HG03442 (cell line): Measurements from ENCODE around the gene MRPL40.
A peak's percentile ranks its signal among the peaks of the same experiment; 100 is the strongest.

Experiments
- ATAC-seq: cut with Tn5 transposase; IDR thresholded peaks from one replicate; pipeline ENCODE4 v1.9.1; 2021; ENCODE audit warnings: mild to moderate bottlenecking, moderate library complexity; ENCODE audit not compliant: unreplicated experiment

MRPL40 gene

DNA sequence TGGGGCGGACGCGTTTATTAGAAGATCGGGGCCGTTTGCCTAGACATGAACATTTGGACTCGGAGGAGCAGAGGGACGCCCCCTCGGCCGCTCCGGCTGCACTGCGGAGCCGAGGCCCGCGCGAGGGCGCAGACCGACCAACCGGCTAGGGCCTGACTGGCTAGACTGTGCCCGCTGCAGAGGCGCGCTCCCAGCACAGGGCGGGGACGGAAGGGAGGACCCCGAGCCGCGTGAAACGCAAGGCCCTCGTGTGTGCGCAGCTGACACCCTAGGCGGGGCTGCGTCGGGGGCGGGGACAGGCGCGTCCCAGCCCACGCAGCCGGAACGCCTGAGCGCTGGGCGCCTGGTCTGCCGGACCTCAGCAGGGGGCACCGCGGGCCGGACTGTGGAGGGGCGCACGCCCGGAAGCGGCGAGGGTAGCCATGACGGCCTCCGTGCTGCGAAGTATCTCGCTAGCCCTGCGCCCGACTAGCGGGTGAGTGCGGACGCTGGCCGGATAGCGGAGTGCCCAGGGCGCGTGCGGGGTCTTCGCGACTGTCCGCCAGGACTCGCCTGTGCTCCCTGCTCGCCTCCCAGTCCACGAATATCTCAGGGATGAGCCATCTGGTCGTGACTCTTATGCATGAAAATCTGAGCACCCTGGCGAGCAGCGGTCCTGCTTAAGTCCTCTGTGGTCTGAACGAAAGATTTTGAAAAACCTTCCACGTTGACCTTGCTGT, at the start of gene MRPL40:
TSS of gene MRPL40 (plus strand) at position 413 of the 719 bp plus-strand sequence. CDS start at position 423, 10 bp downstream.
- peak; percentile 70 for ATAC-seq

DNA sequence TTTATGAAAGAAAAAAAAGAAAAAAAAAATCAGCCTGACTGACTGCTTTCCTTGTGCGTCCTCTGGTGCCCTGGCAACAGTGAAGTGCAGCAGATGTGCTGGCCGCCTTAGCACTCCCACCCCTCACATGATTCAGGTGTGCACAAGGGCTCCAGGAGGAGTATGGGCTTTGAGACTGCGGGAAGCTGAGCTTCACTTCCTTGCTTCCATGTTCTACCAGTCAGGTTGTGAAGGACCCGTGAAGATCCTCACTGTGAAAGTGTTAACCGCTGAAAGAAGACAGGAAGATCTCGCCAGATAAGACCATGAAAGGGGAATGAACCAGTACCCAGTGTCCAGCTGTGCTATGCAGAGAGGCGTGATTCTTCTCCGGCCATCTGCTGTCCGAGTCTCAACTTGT, 49.1 kb upstream of the MRPL40 start:
- ATAC-seq: no peak

DNA sequence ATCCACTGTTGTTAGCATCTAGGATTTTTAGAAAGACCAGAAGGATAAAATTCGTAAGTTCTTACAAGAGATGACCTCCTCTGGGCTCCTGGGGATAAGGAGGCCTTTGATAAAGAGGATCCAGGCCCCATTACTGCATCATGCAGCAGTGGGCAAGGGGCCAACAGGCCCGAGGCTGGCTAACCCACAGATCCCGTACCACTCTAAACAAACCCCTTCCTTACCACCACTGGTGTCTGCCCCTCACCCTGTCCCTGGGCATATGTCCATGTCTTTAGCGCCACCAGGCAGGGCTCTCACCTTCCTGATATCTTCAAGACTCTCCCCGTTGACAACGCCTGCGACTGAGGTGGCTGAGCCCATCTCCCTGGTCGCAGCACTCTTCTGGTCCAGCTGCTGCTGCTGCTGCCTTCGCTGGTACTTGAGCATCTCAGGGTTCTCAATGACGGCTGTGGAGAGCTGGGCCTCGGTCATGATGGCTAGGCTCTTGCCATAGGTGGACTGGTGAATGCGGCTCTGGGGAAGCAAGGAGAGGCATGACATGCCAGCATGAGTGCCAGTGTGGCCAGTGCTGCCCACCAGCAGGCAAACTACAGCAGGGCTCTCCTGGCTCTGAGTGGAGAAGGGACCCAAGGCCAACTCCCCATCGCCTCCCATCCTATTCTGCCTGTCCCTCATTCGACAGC, 47.0 kb upstream of the MRPL40 start:
- ATAC-seq: no peak

DNA sequence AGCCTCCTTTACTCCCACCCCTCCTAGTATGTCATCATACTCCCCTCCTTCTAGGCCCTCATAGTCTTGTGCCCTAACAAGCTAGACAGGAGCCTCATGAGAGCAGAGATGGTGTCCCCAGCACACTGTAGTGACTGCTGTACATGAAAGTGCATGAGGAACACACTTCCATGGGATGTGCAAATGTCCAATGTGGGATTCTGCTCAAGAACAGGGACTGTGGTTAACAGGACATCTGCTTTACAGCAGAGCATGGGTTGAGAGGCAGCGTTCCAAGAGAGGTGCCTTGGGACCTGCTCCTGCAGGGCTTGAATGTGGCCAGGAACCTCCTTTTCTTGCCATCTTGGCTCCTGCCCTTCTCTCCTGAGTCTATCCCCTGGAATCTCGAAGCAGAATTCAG, 46.1 kb upstream of the MRPL40 start:
- no peak for ATAC-seq

DNA sequence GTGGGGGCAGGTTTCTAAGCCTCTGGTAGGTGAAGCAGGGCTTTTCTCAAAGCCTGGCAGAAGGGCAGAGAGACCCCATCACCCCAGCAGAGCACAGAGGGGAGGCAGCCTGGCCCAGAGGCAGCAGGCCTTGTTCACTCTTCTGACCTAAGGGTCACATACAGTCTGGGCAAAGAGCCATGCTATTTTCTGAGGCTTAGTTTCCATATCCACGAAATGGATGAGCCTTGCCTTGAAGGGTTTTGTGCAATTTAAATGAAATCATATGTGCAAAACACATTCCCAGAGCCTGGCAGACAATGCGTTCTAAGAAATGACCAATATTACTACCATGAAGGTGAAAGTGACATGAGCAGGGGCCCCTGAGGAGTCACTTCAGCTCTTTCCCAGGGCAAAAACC, 45.3 kb upstream of the MRPL40 start:
- ATAC-seq: no peak

DNA sequence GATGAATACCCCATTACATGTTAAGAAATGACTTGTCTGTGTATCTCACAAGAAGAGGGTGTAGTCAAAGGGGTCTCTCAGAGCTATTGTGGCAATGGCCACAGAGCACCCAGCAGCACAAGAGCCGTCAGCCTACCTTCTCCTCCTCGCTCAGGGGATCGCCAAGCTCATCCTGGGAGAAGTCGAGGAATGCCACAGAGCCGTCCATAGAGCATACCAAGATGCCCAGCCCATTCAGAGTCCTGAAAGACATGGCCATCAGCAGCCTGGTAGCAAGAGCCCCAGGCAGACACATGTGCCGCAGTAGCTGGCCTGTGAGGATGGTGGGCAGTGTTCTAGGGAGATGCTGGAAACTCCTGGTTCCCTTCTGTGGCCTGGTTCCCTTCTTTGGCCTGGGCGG, 44.8 kb upstream of the MRPL40 start:
- ATAC-seq: no peak

DNA sequence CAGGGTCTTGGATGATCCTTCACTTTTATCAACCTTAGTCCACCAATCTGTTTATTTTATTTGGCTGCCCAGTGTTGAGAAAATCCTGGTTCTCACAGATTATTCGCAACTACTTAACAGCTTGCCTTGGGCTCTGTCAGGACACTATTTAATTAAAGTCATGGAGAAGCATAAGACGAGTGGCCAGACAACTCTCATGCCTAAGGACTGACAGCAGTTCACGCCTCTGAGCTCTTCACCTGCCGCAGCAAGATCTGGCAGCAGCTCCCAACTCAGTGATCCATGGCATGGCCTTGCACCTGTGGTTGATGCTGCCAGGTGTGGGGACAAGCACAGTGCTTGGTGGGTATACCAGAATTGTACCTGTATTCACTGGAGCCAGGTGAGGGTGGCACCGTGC, 38.6 kb upstream of the MRPL40 start:
- no peak for ATAC-seq

DNA sequence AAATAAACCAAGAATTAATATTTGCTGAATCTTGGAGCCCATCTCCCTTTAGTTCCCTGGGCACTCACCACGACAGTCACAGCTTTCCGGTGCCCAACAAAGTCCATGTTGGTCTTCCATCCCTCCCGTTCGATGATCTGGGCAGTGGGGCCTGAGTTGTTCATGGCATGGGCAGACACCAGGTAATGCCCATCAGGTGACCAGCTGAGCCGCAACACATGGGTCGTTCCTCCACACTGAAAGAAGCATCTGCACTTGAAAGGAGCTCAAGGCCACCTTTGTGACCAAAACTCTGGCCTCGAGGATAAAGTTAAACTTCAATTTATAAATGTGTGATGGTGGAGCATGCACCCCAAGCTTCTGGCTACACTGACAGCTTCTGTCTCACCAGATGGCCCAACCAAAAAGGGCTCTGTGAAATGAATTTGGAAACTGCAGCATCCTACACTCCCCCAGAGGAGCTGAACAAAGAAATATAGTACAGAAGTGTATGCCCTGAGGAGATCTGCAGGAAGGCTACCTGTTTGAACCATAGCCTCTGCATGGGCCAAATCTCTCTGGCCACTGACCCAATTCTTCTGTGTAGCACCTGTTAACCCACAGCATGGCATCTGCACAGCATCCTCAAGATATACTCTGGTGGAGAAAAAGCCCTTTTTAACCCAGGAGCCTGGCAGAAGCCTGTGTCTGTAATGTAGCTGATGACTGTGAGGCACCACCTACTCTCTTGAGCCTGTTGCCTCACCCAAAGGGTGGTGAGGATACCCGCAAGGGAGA, 37.9 kb upstream of the MRPL40 start:
- ATAC-seq: no peak

DNA sequence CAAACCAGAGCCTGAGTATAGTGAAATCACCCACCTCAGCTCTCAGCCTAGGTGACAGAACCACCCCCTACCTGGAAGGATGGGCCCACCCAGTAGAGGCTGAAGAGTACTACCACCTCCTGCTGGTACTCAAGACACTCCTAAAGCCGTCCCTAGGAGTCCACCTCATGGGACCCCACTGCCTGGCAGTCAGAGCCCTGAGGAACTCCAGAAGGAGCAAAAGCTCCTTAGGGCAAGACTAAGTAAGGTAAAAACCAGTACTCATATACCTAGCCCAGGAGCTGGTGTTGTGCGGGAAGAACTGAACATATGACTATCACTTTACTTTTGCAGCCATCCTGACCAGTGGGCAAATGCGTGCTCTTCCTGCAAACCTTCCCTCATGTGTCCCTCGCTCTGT, 37.1 kb upstream of the MRPL40 start:
- ATAC-seq: no peak

DNA sequence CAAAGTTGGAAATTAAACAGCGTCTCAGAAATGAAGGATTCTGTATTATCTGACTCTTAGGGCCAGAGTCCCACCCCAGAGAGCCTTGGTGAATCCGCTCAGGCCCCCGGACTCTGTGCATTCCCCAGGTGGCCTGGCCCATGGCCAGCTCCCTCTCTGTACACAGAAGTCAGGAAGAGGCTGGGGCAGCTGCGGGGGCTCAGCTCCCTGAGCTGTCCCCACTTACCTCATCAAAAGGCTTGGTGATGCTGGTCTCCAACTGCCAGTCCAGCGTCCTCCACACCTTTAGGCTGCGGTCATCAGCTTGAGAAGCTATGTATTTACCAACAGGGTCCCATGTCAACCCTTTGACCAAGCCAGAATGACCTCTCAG, 35.8 kb upstream of the MRPL40 start:
- ATAC-seq: no peak

DNA sequence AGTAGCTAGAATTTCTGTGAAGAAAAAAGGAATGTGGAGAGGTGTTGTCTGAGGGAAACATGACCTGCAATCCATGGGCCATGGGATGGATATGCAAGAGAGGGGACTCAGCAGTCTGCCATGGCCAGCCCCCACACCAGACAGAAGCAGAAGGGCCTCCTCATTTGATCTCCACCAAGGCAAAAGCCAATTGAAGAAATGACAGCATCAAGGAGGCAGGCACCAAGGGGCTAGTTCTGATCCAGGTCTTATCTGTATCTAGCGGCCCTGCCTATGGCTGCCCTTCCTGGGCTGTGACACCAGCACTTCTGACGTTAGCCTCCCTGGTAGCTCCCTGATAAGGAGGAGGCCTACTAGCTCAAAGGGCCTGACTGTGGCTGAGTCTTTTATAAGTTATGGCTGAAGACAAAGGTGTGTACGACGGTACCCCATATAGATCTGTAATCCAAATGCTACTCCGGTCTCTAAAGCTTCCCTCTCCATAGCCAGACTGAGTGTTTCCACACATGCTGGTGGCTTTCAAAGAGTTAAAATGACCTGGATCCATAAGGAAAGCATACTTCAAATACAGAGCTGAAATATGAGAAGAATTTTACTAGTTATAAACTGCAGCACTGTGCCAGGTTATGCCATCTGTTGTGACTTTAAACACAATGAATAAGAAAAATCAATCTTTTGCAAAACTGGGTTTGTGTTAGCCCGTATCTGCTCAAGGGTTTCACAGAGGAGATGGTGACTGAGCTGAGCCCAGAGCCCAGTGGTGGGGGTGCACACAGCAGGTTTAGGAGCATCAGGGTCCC, 35.2 kb upstream of the MRPL40 start:
- ATAC-seq: no peak

DNA sequence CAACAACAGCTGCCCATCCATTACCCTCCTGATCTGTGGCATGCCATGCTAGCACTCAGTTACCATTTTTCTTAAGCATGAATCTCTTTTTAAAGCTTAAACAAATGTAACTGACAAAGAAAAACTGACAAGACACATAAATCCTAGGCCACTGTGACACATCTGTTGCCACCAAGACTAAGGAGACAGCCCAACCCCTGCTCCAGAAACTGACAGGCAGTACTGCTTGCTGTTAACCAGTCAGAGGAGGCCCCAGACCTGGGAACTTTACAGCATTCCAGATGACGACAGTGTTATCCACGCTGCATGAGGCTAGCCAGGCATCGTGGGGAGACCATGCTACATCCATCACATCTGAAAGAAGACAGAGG, 34.6 kb upstream of the MRPL40 start:
- no peak for ATAC-seq

DNA sequence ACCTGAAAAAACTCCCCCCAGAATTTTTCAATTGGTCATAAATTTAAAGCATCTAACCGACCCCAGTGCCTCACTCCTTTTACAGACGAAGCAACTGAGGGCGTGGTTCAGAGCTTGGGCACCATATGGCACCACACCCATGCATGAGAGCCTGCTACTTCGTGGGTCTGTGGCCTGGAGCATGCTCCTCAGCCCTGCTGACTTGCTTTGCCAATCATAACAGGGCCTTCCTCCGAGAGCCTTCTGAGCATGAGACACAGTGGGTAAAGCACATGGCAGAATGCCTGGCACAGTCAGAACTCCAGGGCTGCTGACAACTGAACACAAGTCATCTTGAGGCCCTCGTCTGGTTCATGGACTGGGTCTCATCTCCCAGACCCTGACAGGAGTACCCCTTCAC, 34.1 kb upstream of the MRPL40 start:
- ATAC-seq: no peak

DNA sequence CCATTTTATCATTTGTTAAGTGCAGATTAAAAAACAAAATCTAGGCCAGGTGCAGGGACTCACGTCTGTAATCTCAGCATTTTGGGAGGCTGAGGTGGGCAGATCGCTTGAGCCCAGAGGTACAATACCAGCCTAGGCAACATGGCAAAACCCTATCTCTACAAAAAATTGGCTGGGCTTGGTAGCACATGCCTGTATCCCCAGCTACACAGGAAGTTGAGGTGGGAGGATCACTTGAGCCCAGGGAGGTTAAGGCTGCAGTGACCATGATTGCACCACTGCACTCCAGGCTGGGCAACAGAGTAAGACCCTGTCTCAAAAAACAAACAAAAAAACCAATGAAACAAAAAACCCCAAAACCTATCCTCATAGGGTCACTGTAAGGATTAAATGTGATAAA, 33.7 kb upstream of the MRPL40 start:
- ATAC-seq: no peak

DNA sequence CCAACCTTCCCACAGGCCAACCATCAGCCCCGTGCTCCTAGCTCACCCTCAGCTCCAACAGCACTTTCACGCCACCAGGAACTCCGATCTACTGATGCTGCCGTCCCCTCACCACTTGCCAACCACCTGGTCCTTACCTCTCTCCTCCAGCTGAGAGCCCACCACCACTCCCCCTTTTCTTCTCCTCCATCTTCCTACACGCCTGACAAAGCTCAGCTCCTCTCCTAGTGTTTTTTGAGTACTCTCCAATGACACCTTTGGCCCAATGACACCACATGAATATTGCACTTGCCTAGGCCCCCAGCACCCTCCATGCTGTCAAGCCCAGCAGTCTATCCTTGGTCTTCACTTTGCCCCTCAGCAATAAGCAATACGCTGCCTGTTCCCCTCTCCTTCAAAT, 31.5 kb upstream of the MRPL40 start:
- no peak for ATAC-seq

DNA sequence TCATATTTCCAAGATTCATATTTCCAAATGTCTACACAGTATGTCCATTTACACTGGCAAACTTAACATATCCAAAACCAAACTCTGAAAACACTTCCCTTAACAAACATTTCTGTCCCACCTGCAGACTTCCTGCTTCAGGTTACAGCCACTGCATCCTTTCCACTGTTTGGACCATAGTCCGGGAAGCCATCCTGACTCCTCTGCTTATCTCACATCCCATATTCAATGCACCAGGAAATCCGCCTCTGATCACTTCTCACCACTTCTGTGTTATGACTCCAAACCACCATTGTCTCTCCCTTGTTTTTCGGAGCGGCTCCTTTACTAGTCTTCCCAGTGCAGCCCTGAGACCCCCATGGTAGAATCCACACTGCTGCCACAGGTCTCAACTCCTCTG, 30.9 kb upstream of the MRPL40 start:
- ATAC-seq: no peak

DNA sequence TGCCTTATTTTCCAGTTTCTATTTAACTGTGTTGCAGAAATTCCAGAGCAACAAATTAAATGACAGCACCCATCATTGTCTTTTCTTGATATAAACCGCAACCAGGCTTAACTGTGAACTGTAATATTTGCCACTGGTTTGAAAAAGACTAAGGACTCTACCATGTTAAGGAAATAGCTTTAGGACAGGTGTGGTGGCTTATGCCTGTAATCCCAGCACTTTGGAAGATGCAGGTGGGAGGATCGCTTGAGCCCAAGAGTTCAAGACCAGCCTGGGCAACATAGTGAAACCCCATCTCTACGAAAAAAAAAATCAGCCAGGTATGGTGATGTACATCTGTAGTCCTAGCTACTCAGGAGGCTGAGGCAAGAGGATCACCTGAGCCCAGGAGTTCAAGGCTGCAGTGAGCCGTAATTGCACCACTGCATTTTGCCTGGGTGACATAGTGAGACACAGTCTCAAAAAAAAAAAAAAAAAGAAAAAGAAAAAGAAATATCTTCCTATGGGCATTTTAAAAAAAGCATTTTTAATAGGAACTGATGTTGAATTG, 29.6 kb upstream of the MRPL40 start:
- ATAC-seq: no peak

DNA sequence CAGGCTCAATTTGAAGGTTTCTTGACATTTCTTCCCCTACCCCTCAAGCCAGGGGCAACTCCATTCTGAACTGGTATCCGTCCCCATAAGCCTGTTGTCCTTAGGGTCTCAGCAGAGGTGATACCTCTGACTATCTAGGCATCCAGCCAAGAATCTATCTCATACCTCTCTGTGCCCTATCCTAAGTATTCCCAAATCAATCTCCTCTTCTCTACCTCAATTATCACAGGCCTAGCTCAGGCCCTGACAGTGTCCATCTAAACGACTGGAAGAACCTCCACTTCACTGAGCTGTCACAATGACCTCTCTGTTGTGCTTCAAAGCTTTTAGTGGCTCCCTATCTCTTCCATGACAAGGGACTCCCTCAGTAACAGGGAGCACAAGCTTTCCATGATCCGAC, 27.7 kb upstream of the MRPL40 start:
- ATAC-seq: no peak

DNA sequence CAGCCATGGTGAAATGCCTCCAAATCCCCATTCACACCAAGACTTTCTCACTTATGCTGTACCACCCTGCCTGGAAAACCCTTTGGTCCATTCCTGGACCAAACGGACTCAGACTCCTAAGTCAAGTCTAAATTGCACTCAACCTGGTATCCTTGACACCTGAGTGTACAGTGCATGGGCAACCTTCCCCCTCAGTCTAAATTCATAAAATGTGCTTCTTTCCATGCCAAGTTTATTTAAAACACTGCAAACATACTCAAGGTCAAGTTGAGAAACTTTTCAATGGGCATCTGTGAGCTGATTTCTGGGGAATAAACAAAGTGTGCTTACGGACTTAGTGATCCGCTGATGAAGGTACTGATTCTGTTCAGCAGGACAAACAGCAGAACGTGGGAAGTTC, 27.2 kb upstream of the MRPL40 start:
- ATAC-seq: no peak

DNA sequence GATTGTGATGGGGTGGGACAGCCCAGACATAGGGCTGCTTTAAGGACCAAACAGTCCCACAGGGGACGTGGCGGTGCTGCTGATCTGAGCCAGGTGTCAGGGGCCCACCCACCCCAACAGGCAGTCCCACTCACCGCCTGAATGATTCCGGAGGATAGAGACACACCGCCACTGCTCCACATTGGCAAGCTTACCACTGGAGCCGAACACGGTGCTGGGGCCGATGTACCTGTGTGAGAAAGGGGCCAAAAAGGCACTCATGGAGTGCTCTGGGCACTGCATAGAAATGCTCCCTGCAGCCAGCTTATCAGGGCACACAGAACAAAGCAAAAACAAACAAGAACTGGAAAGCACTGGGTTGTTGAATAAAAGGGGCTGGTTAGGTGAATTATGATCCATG, 26.7 kb upstream of the MRPL40 start:
- ATAC-seq: no peak

DNA sequence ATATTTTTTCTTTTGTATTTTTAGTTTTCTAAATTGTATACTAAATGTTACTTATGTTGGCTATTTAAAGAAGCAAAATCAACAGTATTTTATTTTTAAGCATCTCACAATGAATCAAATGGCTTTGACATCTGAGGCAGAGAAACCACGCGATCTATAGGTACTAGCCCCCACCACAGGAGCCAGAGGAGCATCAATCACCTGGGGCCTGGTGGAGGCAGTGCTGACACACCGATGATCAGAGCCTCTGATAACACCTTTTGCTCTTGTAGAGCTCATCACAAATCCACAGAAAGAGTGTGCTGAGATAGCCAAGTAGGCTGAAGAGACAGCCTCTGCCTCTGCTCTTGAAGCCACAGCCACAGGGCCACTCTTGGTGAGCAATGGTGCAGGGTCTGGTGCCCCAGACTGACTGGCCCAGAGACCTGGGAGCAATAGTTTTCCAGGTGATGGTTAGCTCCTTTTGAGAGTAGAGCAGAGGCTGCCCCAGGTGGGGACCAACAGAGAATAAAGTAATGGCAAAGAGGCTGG, 26.0 kb upstream of the MRPL40 start:
- ATAC-seq: no peak
